Upper lobe of left lung (tissue), 4 donors: ENCODE data around the gene LRIT2.

Experiments
- POLR2A ChIP-seq, 4 donors: fragments of 450-650 bp; IDR thresholded peaks; one replicate each; pipeline ENCODE4 v1.5.1; 2016 to 2017; ENCODE audit warnings: antibody characterized with exemption in 4 of 4, mild to moderate bottlenecking in 2 of 4
- TF ChIP-seq, protein P1 (sequence below), 6 experiments: fragments of 450-650 bp in 4 of 6; fragments of 200-600 bp in 2 of 6; sonication (generic) in 2 of 6; IDR thresholded peaks; one replicate each; pipeline ENCODE4 v1.5.1; 2016 to 2019; ENCODE audit warnings: antibody characterized with exemption in 6 of 6

DNA sequence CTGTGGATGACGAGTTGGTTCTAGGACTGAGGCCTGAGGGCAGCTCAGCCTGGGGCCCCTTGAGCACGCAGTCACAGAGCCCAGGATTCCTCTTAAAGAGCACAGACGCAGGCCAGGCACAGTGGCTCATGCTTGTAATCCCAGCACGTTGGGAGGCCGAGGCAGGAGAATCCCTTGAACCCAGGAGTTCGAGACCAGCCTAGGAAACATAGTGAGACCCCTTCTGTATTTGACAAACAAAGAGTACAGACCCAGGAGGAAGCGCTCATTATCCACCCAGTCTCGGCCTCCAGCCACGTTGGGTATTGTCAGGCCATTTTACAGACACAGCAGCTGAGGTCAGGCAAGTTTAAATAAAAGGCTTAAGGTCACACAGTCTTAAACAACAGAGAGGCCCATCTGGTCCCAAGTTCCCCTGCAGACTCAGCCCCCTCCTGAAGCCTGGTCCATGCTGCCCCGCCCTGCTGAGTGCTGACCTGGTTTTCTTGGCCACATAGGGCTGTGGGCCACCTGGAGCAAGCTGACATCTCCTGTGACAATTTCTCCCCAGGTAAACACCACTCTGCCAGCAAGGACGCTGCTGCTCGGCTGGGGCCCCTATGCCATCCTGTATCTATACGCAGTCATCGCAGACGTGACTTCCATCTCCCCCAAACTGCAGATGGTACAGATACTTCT lies 32.1 kb upstream of the LRIT2 start:
- TF ChIP-seq, protein P1, sequence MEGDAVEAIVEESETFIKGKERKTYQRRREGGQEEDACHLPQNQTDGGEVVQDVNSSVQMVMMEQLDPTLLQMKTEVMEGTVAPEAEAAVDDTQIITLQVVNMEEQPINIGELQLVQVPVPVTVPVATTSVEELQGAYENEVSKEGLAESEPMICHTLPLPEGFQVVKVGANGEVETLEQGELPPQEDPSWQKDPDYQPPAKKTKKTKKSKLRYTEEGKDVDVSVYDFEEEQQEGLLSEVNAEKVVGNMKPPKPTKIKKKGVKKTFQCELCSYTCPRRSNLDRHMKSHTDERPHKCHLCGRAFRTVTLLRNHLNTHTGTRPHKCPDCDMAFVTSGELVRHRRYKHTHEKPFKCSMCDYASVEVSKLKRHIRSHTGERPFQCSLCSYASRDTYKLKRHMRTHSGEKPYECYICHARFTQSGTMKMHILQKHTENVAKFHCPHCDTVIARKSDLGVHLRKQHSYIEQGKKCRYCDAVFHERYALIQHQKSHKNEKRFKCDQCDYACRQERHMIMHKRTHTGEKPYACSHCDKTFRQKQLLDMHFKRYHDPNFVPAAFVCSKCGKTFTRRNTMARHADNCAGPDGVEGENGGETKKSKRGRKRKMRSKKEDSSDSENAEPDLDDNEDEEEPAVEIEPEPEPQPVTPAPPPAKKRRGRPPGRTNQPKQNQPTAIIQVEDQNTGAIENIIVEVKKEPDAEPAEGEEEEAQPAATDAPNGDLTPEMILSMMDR (IDR thresholded peaks at IDR 0.05), result no peak
- TF ChIP-seq POLR2A (IDR thresholded peaks at IDR 0.05), result no peak
